OCI-LY7 (cell line): Measurements from ENCODE around the gene ATG4B.

ENCODE experiments used
- CTCF ChIP-seq: fragments of 200-600 bp; sonication (generic); conservative IDR thresholded peaks from 2 replicates; pipeline ENCODE4 v1.5.1; 2014; ENCODE audit warnings: mild to moderate bottlenecking, antibody characterized with exemption, low read length, moderate library complexity, mixed read lengths
- EZH2phosphoT487 ChIP-seq: fragments of 200-600 bp; sonication (generic); IDR thresholded peaks from 2 replicates; pipeline ENCODE4 v1.6.1; 2018; ENCODE audit warnings: low read depth, borderline replicate concordance, mild to moderate bottlenecking, mixed run types, antibody characterized with exemption, low read length, moderate library complexity, mixed read lengths

GRCh38 chr2:241645056-241645914 lies 7.8 kb downstream of the ATG4B start:
- TF ChIP-seq CTCF (no peak), EZH2phosphoT487 (no peak)
